Endothelial cell of umbilical vein (primary cell): Measurements from ENCODE around the gene KHDRBS1. TPM values are rescaled to one million over a fixed set of nuclear protein-coding genes. Genes with fewer than 3 reads are reported as not detected.
"Not testable (repeated sequence)": the region's sequence is repeated elsewhere in the genome, so short reads cannot be mapped to it uniquely, and the experiment has no call there.

Experiments
- BruUV-seq: library from RNA; stranded (reverse); fragments of 400-500 nt; replicated peaks from 2 replicates; lab custom pipeline; 2021; lab: Mats Ljungman, UMichigan
- CTCF ChIA-PET: fragments of 300-600, 350-600 bp; sonication (Branson Sonifier 250); formaldehyde crosslinking; loops from one replicate; lab custom pipeline; 2021; ENCODE audit warnings: antibody characterized with exemption, inconsistent platforms; lab: Charles Lee
- POLR2A ChIA-PET: fragments of 300-600, 350-600 bp; sonication (Branson Sonifier 250); formaldehyde crosslinking; loops from one replicate; lab custom pipeline; 2021; ENCODE audit warnings: antibody characterized with exemption, inconsistent platforms; lab: Charles Lee
- DNase-seq: peaks from one replicate; pipeline ENCODE4 v3.0.0-alpha.2; 2011; ENCODE audit warnings: low read depth, low spot score
- FAIRE-seq: peaks from 2 replicates; lab custom pipeline; 2011; peaks lifted over from hg19 to GRCh38; lab: Jason Lieb, UNC
- H2AFZ ChIP-seq: 2 replicates; pipeline ENCODE4 v1.6.0; 2012; ENCODE audit warnings: low read depth, low read length, control low read depth, inconsistent platforms
- H3K27ac ChIP-seq: 2 replicates; pipeline ENCODE4 v1.5.1; 2011; ENCODE audit warnings: low read depth, mild to moderate bottlenecking, control low read depth, low read length, moderate library complexity; ENCODE audit not compliant: insufficient read depth
- H3K27me3 ChIP-seq, 2 experiments: 2 replicates each; pipeline versions ENCODE4 v1.6.0 to v1.6.1; 2011; ENCODE audit warnings: low read length in 2 of 2, mixed read lengths in 1 of 2; ENCODE audit not compliant: control insufficient read depth in 2 of 2, insufficient read depth in 2 of 2
- H3K36me3 ChIP-seq, 2 experiments: 2 replicates in 1 of 2; 3 replicates in 1 of 2; pipeline ENCODE4 v1.5.1; 2011; ENCODE audit warnings: low read length in 2 of 2, mild to moderate bottlenecking in 1 of 2, moderate library complexity in 1 of 2; ENCODE audit not compliant: control insufficient read depth in 2 of 2, insufficient read depth in 2 of 2; ENCODE audit errors: extremely low read depth in 1 of 2
- H3K4me1 ChIP-seq: 3 replicates; pipeline ENCODE4 v1.5.1; 2011; ENCODE audit warnings: mild to moderate bottlenecking, low read length; ENCODE audit not compliant: control insufficient read depth, insufficient read depth; ENCODE audit errors: extremely low read depth
- H3K4me2 ChIP-seq: 2 replicates; pipeline ENCODE4 v1.6.1; 2011; ENCODE audit warnings: low read length, control low read depth, mixed read lengths; ENCODE audit not compliant: insufficient read depth
- H3K4me3 ChIP-seq, 3 experiments: fragments of 200-600 bp in 1 of 3; sonication (generic), shearing (Covaris generic) in 1 of 3; replicated peaks in 1 of 3; 2 replicates each; pipeline ENCODE4 v1.5.1; 2011 to 2016; ENCODE audit warnings: control low read depth in 3 of 3, low read length in 3 of 3, mild to moderate bottlenecking in 2 of 3, inconsistent platforms in 1 of 3, low read depth in 1 of 3, moderate library complexity in 1 of 3; ENCODE audit not compliant: insufficient read depth in 1 of 3
- H3K79me2 ChIP-seq: 2 replicates; pipeline ENCODE4 v1.6.0; 2012; ENCODE audit warnings: low read length, inconsistent platforms; ENCODE audit not compliant: control insufficient read depth, insufficient read depth
- H3K9ac ChIP-seq: replicated peaks from 2 replicates; pipeline ENCODE3; 2011; ENCODE audit warnings: low read length, control low read depth; ENCODE audit not compliant: insufficient read depth; ENCODE audit errors: extremely low read depth
- H3K9me1 ChIP-seq: replicated peaks from 3 replicates; pipeline ENCODE4 v1.6.0; 2011; ENCODE audit warnings: mild to moderate bottlenecking, low read length; ENCODE audit not compliant: control insufficient read depth, insufficient read depth; ENCODE audit errors: extremely low read depth
- H3K9me3 ChIP-seq: replicated peaks from 2 replicates; pipeline ENCODE4 v1.5.1; 2012; ENCODE audit warnings: low read length, inconsistent platforms; ENCODE audit not compliant: control insufficient read depth, insufficient read depth
- H4K20me1 ChIP-seq: replicated peaks from 2 replicates; pipeline ENCODE3; 2011; ENCODE audit warnings: mild to moderate bottlenecking, low read length; ENCODE audit not compliant: control insufficient read depth, insufficient read depth; ENCODE audit errors: extremely low read depth
- EZH2 ChIP-seq: IDR thresholded peaks from 2 replicates; pipeline ENCODE4 v1.6.1; 2012; ENCODE audit warnings: borderline replicate concordance, low read depth, mild to moderate bottlenecking, moderate library complexity, low read length, inconsistent platforms; ENCODE audit not compliant: severe bottlenecking
- GATA2 ChIP-seq: IDR thresholded peaks from 2 replicates; pipeline ENCODE4 v1.7.0; 2011; ENCODE audit warnings: low read depth, mild to moderate bottlenecking, moderate library complexity, mixed read lengths, low read length; ENCODE audit not compliant: insufficient read length, insufficient read depth
- JUN ChIP-seq: IDR thresholded peaks from 2 replicates; pipeline ENCODE4 v1.6.1; 2011; ENCODE audit warnings: borderline replicate concordance, low read depth; ENCODE audit not compliant: insufficient read length, insufficient read depth
- POLR2A ChIP-seq: IDR thresholded peaks from 2 replicates; pipeline ENCODE4 v1.6.1; 2012; ENCODE audit warnings: low read depth, mild to moderate bottlenecking, control low read depth, low read length
- dilution Hi-C: fragments of 300-500 bp; cut with MboI; formaldehyde crosslinking; loops from one replicate; pipeline ENCODE4 v1.15.0; 2019; ENCODE audit warnings: low sequenced_read_pairs; ENCODE audit not compliant: extremely low pct_ligation_motif_present
- intact Hi-C: fragments of 100-400 bp; cut with micrococcal nuclease; formaldehyde crosslinking; loops from one replicate; pipeline ENCODE4 v1.10.0; 2022
- polyA plus RNA-seq, 4 experiments: library from polyadenylated mRNA; depleted of rRNA in 3 of 4; stranded (reverse) in 3 of 4; unstranded in 1 of 4; fragments of >200 nt; gene quantifications; 2 replicates each; pipeline versions ENCODE4 v1.2.1 to v1.2.3, GENCODE V29; 2011 to 2012; ENCODE audit warnings: missing spikeins in 1 of 4
- total RNA-seq: library from RNA; stranded (reverse); gene quantifications from 2 replicates; pipeline ENCODE4 v1.2.3, GENCODE V29; 2021

The KHDRBS1 gene
- total and polyA plus RNA-seq, 2 donors (not counting 3 experiments of a cell fraction or from before 2014, with no cell fraction given), result 43.4 to 194 TPM

DNA sequence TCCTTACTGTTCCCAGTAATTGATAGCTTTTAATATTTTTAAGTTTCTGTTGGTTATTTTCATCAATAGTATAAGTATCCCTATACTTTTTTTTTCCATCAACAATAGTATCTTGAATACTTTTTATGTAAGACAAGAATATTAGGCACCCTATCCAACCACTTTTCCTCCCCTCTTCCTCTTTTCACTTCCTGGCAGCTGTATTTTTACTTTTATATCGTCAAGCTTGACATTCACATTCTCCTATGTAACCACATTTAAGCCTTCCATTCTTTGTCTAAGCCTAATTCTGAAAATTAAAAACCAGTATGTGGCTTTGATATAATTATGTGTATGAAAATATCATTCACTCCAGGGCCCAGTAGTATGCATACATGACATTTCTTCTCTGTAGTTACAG, 68.4 kb downstream of the KHDRBS1 start:
- Histone ChIP-seq H3K27me3 (no peaks in the 10 kb centered on the region), H3K4me1 (no peaks in the 10 kb centered on the region), H3K4me2 (no peak overlapping the region), H4K20me1 (no peaks in the 10 kb centered on the region), H3K4me3 (no peak overlapping the region), H3K9me1 (no peaks in the 10 kb centered on the region), H3K9ac (no peak overlapping the region), H3K9me3 (no peaks in the 10 kb centered on the region), H2AFZ (no peak overlapping the region), H3K36me3 (peaks cover 15 to 30% of the 10 kb centered on the region in 2 experiments), H3K79me2 (peaks cover 5% of the 10 kb centered on the region), H3K27ac (no peak overlapping the region)
- BruUV-seq, result no TSS peak
- dilution Hi-C loops, result no loop called here
- ChIA-PET POLR2A (interaction anchor here (1.0 kb wide), 1 partner anchor 26 kb away, joined by 3 read pairs; the partner anchor contains the start of gene KPNA6), CTCF (interaction anchor here (0.6 to 1.6 kb wide), 4 partner anchors 9 to 262 kb away, joined by 3 to 6 read pairs (median 4); partner anchors contain the start of genes KPNA6 and TMEM39B)
- intact Hi-C loops, result no loop called here
- TF ChIP-seq POLR2A, result no peak
- TF ChIP-seq JUN, result no peak
- no peak for TF ChIP-seq GATA2
- TF ChIP-seq EZH2, result no peak
- no peak for DNase-seq
- FAIRE-seq, result no peak

DNA sequence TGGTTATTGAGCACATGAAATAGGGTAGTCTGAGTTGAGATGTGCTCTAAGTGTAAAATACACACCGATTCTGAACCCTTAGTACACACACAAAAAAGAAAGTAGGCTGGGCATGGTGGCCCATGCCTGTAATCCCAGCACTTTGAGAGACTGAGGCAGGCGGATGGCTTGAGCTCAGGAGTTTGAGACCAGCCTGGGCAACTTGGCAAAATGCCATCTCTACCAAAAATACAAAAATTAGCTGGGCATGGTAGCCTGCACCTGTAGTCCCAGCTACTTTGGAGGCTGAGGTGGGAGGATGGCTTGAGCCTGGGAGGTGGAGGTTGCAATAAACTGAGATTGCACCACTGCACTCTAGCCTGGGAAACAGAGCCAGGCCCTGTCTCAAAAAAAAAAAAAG, 72.7 kb downstream of the KHDRBS1 start:
- H2AFZ ChIP-seq, H3K4me1 ChIP-seq, H3K9ac ChIP-seq, H3K27me3 ChIP-seq, H4K20me1 ChIP-seq, H3K79me2 ChIP-seq, H3K9me1 ChIP-seq, FAIRE-seq, H3K4me3 ChIP-seq, POLR2A ChIA-PET, H3K9me3 ChIP-seq, H3K27ac ChIP-seq, intact Hi-C loops, DNase-seq, dilution Hi-C loops, BruUV-seq, H3K4me2 ChIP-seq: not testable (repeated sequence)
- peaks cover 8 to 14% of the 10 kb centered on the region in 2 experiments for H3K36me3 ChIP-seq
- CTCF ChIA-PET, result interaction anchor here (0.6 to 1.3 kb wide), 4 partner anchors 21 to 136 kb away, joined by 3 to 4 read pairs (median 3); partner anchors contain the start of gene KPNA6
